Measurements from ENCODE around the gene CDC14B. TPM values are rescaled to one million over a fixed set of nuclear protein-coding genes. Genes with fewer than 3 reads are reported as not detected.

The CDC14B gene
- polyA plus RNA-seq, 1 donor: 18.7 TPM

DNA sequence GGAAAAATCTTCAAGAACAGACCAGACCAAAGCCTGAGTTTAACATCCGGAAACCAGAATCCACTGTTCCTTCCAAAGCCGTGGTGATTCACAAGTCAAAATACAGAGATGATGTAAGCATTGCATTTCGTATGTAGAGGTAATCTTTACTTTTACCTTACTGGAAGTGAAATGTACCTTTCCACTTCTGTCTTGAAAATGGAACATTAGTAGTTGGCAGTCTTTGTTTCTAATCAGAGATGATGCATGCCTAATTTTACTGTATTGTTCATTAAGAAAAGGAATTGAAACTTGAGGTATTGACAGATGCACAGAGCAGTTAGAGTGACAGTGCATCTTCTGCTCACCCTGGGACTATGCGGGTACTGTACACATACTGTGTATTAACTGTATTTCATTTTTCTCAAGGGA, 135.1 kb downstream of the CDC14B start:
- H3K36me3 ChIP-seq (ENCODE audit: control insufficient read depth, insufficient read depth, low read length): peaks cover 16% of the 10 kb centered on the region
- no peaks in the 10 kb centered on the region for H3K27me3 ChIP-seq (ENCODE audit: control insufficient read depth, insufficient read depth, low read length)
- H3K9me3 ChIP-seq (ENCODE audit: control insufficient read depth, low read depth, low read length): no peaks in the 10 kb centered on the region
- H3K4me1 ChIP-seq (ENCODE audit: control insufficient read depth, insufficient read depth, low read length): no peaks in the 10 kb centered on the region
- H3K4me3 ChIP-seq (ENCODE audit: low read length): no peak overlapping the region
- WGBS (ENCODE audit: insufficient coverage, low lambda C conversion rate): no CpG with 5 or more reads among the region's 4 CpGs
- H3K27ac ChIP-seq (ENCODE audit: low read length): no peak overlapping the region
- no peak for DNase-seq

DNA sequence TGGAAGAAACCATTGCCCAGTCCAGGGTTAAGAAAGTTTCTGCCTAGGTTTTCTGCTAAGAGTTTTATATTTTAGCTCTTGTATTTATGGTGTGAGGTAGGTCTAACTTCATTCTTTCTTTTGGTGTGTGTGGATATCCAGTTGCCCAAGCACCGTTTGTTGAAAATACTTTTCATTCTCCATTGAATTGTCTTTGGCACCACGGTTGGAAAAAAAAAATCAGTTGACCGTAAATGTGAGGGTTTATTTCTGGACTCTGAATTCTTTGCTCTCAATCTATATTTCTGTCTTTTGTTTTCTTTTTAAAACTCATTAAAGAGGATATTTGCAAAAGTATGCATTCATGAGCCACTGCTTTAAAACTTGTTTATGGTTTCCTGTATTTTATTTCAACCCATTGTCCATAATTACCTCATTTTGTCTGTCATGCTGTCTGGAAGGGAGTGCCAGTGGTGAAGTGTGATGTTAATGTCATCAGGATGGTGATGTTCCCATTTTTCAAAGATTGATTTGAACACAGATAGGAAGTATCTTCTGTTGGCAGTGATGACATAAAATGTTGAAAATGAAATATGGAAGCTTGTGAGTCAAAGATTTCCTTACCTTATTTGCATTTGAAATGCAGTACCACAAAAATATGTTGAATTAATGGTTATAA, 135.8 kb downstream of the CDC14B start:
- H3K27me3 ChIP-seq (ENCODE audit: control insufficient read depth, insufficient read depth, low read length): no peaks in the 10 kb centered on the region
- H3K9me3 ChIP-seq (ENCODE audit: control insufficient read depth, low read depth, low read length): no peaks in the 10 kb centered on the region
- H3K36me3 ChIP-seq (ENCODE audit: control insufficient read depth, insufficient read depth, low read length): peaks cover 10% of the 10 kb centered on the region
- H3K4me1 ChIP-seq (ENCODE audit: control insufficient read depth, insufficient read depth, low read length): no peaks in the 10 kb centered on the region
- 72% methylated on average over 2 of the region's 3 CpGs for WGBS (ENCODE audit: insufficient coverage, low lambda C conversion rate)
- no peak overlapping the region for H3K27ac ChIP-seq (ENCODE audit: low read length)
- no peak overlapping the region for H3K4me3 ChIP-seq (ENCODE audit: low read length)
- DNase-seq: no peak

DNA sequence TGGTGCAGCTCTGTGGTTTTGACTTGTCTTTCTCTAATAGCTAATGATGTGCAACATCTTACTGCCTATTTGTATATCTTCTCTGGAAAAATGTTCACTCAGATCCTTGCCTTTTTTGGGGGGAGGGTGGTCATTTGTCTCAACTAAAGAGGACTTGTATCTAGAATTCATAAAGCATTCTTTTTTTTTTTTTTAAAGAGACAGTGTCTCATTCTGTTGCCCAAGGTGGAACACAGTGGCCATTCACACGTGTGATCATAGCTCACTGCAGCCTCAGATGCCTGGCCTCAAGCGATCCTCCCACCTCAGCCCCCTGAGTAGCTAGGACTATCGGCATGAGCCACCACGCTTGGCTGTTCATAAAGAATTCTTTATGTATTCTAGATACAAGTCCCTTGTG, 136.4 kb downstream of the CDC14B start:
- Histone ChIP-seq H3K4me1 (ENCODE audit: control insufficient read depth, insufficient read depth, low read length) (no peaks in the 10 kb centered on the region), H3K27ac (ENCODE audit: low read length) (no peak overlapping the region), H3K4me3 (ENCODE audit: low read length) (no peak overlapping the region), H3K9me3 (ENCODE audit: control insufficient read depth, low read depth, low read length) (no peaks in the 10 kb centered on the region), H3K36me3 (ENCODE audit: control insufficient read depth, insufficient read depth, low read length) (peaks cover 4% of the 10 kb centered on the region), H3K27me3 (ENCODE audit: control insufficient read depth, insufficient read depth, low read length) (no peaks in the 10 kb centered on the region)
- WGBS (ENCODE audit: insufficient coverage, low lambda C conversion rate): no CpG with 5 or more reads among the region's 4 CpGs
- no peak for DNase-seq

DNA sequence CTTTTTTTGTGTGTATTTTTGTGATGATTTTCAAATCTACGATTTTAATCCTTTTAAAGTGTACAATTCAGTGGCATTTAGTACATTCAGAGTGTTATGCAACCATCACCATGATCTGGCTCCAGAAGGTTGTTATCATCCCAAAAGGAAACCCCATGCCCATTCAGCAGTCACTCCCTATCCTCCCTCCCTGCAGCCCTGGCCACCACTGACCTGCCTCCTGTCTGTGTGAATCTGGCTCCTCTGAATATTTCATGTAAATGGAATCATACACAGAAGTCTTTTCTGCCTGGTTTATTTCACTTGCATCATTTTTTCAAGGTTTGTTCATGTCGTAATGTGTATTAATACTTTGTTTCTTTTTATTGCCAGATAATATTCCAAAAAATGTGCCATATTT, 137.2 kb downstream of the CDC14B start:
- no peak overlapping the region for H3K4me3 ChIP-seq (ENCODE audit: low read length)
- H3K9me3 ChIP-seq (ENCODE audit: control insufficient read depth, low read depth, low read length): no peaks in the 10 kb centered on the region
- no peaks in the 10 kb centered on the region for H3K4me1 ChIP-seq (ENCODE audit: control insufficient read depth, insufficient read depth, low read length)
- no peak overlapping the region for H3K27ac ChIP-seq (ENCODE audit: low read length)
- H3K27me3 ChIP-seq (ENCODE audit: control insufficient read depth, insufficient read depth, low read length): no peaks in the 10 kb centered on the region
- H3K36me3 ChIP-seq (ENCODE audit: control insufficient read depth, insufficient read depth, low read length): no peaks in the 10 kb centered on the region
- 92% methylated on average over 2 of the region's 2 CpGs for WGBS (ENCODE audit: insufficient coverage, low lambda C conversion rate)
- no peak for DNase-seq

DNA sequence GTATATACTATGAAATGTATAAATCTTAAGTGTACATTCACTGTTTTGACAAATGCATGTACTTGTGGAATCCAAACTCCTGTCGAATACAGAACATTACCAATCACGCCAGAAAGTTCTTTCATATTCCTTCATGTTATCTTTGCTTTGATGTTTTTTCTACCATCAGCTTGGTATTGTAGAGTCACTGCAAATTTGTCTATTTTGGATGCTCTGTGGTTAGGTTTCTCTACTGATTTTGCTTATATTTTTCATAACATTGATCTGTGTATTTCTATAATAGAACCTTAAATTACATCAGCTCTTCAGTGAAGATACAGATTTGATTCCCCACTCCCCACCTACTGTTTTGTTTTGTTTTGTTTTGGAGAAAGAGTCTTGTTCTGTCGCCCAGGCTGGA, 138.9 kb downstream of the CDC14B start:
- 100% methylated on average over 1 of the region's 3 CpGs for WGBS (ENCODE audit: insufficient coverage, low lambda C conversion rate)
- H3K4me1 ChIP-seq (ENCODE audit: control insufficient read depth, insufficient read depth, low read length): no peaks in the 10 kb centered on the region

DNA sequence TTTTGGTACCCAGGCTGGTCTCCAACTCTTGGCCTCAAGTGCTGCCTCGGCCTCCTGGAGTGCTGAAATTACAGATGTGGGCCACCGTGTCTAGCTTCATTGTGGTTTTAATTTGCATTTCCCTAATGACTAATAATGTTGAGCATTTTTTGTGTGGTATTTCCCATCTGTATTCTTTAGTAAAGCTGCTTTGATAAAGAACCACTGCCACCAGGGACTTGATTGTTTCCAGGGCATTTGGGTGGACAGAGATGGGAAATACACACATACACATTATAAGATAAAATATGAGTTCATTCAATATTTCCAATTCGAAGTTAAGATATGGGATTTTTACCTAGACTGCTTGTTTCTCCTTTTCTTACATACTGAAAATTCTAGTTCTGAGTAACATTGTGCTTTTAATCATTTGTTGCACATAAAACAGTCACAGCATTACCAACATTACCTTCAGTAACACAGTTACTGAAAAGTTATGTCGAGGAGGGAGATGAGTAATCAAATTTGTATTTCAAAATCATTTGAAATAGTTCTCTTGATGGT, 140.7 kb downstream of the CDC14B start:
- WGBS (ENCODE audit: insufficient coverage, low lambda C conversion rate): 100% methylated on average over 1 of the region's 4 CpGs
- no peak for DNase-seq

More for the DNA sequence above, 138.9 kb downstream of the CDC14B start:
- Histone ChIP-seq H3K36me3 (ENCODE audit: control insufficient read depth, insufficient read depth, low read length) (no peaks in the 10 kb centered on the region), H3K27me3 (ENCODE audit: control insufficient read depth, insufficient read depth, low read length) (no peaks in the 10 kb centered on the region), H3K4me3 (ENCODE audit: low read length) (no peak overlapping the region), H3K9me3 (ENCODE audit: control insufficient read depth, low read depth, low read length) (no peaks in the 10 kb centered on the region), H3K27ac (ENCODE audit: low read length) (no peak overlapping the region)
- no peak for DNase-seq

DNA sequence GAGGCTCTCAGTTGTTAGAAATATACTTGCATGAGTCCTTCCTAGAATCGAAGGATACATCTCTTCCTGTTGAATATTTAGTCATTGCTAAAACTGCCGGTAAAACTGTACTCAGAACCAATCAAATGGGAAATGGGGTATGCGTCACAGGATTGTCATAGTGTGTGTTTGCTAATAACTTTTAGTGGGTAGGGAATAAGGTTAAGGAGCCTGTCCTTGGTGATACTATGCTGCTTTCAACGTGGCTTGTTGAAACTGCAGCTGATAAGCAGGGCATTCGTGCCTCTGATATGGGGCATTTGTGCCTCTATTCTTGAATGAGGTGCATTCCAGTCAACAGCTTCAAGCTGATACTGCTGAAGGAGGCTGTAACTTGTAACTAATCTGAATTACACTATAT, 143.1 kb downstream of the CDC14B start:
- Histone ChIP-seq H3K36me3 (ENCODE audit: control insufficient read depth, insufficient read depth, low read length) (peaks cover 10% of the 10 kb centered on the region), H3K9me3 (ENCODE audit: control insufficient read depth, low read depth, low read length) (no peaks in the 10 kb centered on the region), H3K27ac (ENCODE audit: low read length) (no peak overlapping the region), H3K4me3 (ENCODE audit: low read length) (no peak overlapping the region), H3K27me3 (ENCODE audit: control insufficient read depth, insufficient read depth, low read length) (no peaks in the 10 kb centered on the region), H3K4me1 (ENCODE audit: control insufficient read depth, insufficient read depth, low read length) (no peaks in the 10 kb centered on the region)
- no CpG with 5 or more reads among the region's 5 CpGs for WGBS (ENCODE audit: insufficient coverage, low lambda C conversion rate)
- DNase-seq: no peak

More for the DNA sequence above, 140.7 kb downstream of the CDC14B start:
- Histone ChIP-seq H3K9me3 (ENCODE audit: control insufficient read depth, low read depth, low read length) (no peaks in the 10 kb centered on the region), H3K27ac (ENCODE audit: low read length) (no peak overlapping the region), H3K36me3 (ENCODE audit: control insufficient read depth, insufficient read depth, low read length) (no peaks in the 10 kb centered on the region), H3K27me3 (ENCODE audit: control insufficient read depth, insufficient read depth, low read length) (no peaks in the 10 kb centered on the region), H3K4me1 (ENCODE audit: control insufficient read depth, insufficient read depth, low read length) (no peaks in the 10 kb centered on the region), H3K4me3 (ENCODE audit: low read length) (no peak overlapping the region)

DNA sequence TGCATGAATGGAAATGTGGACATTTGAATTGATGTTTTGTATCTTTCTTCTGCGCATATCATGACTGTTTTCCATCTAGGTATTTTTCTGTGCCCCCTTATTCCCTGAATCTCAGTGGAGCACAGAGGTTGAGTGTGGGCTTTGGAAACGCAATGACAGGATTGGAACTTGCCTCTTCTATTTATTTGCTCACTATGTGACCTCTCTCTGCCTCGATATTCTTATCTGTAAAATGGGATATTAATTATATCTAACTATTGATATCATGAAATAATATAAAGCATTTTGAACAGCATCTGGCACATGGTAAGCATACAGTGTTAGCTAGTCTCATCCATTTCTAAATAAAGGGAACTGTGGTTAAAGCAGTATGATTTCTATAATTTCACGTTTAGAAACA, 143.6 kb downstream of the CDC14B start:
- Histone ChIP-seq H3K36me3 (ENCODE audit: control insufficient read depth, insufficient read depth, low read length) (peaks cover 10% of the 10 kb centered on the region), H3K9me3 (ENCODE audit: control insufficient read depth, low read depth, low read length) (no peaks in the 10 kb centered on the region), H3K4me1 (ENCODE audit: control insufficient read depth, insufficient read depth, low read length) (no peaks in the 10 kb centered on the region), H3K27ac (ENCODE audit: low read length) (no peak overlapping the region), H3K4me3 (ENCODE audit: low read length) (no peak overlapping the region), H3K27me3 (ENCODE audit: control insufficient read depth, insufficient read depth, low read length) (no peaks in the 10 kb centered on the region)
- no peak for DNase-seq
- 100% methylated on average over 2 of the region's 4 CpGs for WGBS (ENCODE audit: insufficient coverage, low lambda C conversion rate)

DNA sequence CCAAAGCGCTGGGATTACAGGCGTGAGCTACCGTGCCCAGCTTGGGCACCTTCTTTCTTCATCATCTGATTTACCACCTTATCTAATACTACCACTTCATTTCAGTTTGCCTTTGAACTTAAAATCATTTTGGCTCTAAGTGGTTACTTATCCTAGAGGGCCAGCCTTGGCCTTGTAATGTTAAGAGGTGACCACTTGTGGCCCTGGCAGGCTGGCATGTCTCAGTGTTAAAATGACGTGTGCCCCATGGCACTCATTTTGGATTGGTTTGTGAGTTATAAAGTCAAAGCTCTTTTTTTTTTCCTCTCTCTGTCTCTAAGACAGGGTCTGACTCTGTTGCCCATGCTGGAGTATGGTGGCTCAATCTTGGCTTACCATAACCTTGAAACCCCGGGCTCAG, 151.9 kb downstream of the CDC14B start:
- no peak overlapping the region for H3K27ac ChIP-seq (ENCODE audit: low read length)
- H3K36me3 ChIP-seq (ENCODE audit: control insufficient read depth, insufficient read depth, low read length): peaks cover 8% of the 10 kb centered on the region
- DNase-seq: no peak
- no peaks in the 10 kb centered on the region for H3K27me3 ChIP-seq (ENCODE audit: control insufficient read depth, insufficient read depth, low read length)
- H3K4me3 ChIP-seq (ENCODE audit: low read length): no peak overlapping the region
- no peaks in the 10 kb centered on the region for H3K4me1 ChIP-seq (ENCODE audit: control insufficient read depth, insufficient read depth, low read length)
- WGBS (ENCODE audit: insufficient coverage, low lambda C conversion rate): no CpG with 5 or more reads among the region's 5 CpGs
- H3K9me3 ChIP-seq (ENCODE audit: control insufficient read depth, low read depth, low read length): no peaks in the 10 kb centered on the region

DNA sequence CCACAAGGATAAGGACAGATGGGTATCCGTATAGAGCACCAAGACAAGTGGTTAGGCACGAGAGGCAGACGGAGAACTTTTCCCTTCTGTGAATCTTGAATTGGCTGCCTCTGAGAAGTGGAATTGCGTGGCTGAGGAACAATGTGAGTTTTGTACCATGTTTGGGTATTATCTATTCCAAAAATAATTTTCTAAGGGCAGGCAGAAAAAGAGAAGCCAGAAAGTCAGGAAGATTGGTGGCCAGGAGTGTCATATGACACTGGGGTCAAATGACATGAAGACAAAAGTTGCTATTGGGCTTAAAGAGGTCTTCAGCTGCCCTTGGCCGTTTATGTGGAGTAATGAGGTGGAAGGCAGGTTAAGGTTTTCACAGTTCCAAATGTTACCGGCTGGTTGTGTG, 155.2 kb downstream of the CDC14B start:
- Histone ChIP-seq H3K4me1 (ENCODE audit: control insufficient read depth, insufficient read depth, low read length) (no peaks in the 10 kb centered on the region), H3K4me3 (ENCODE audit: low read length) (no peak overlapping the region), H3K27ac (ENCODE audit: low read length) (no peak overlapping the region), H3K9me3 (ENCODE audit: control insufficient read depth, low read depth, low read length) (no peaks in the 10 kb centered on the region), H3K36me3 (ENCODE audit: control insufficient read depth, insufficient read depth, low read length) (peaks cover 2% of the 10 kb centered on the region), H3K27me3 (ENCODE audit: control insufficient read depth, insufficient read depth, low read length) (no peaks in the 10 kb centered on the region)
- WGBS (ENCODE audit: insufficient coverage, low lambda C conversion rate): no CpG with 5 or more reads among the region's 6 CpGs
- no peak for DNase-seq

DNA sequence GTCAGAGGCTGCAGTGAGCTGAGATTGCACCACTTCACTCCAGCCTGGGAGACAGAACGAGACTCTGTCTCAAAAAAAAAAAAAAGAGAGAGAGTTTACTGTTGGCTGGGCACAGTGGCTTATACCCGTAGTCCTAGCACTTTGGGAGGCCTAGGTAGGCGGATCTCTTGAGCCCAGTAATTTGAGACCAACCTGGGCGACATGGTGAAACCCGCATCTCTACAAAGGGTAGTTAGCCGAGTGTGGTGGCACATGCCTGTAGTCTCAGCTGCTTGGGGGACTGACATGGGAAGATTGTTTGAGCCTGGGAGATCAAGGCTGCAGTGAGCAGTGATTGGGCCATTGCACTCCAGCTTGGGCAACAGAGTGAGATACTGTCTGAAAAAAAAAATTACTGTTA, 157.1 kb downstream of the CDC14B start:
- no peak for DNase-seq
- no peaks in the 10 kb centered on the region for H3K4me1 ChIP-seq (ENCODE audit: control insufficient read depth, insufficient read depth, low read length)
- H3K36me3 ChIP-seq (ENCODE audit: control insufficient read depth, insufficient read depth, low read length): no peaks in the 10 kb centered on the region
- no peak overlapping the region for H3K27ac ChIP-seq (ENCODE audit: low read length)
- 80% methylated on average over 1 of the region's 6 CpGs for WGBS (ENCODE audit: insufficient coverage, low lambda C conversion rate)
- H3K27me3 ChIP-seq (ENCODE audit: control insufficient read depth, insufficient read depth, low read length): no peaks in the 10 kb centered on the region
- no peaks in the 10 kb centered on the region for H3K9me3 ChIP-seq (ENCODE audit: control insufficient read depth, low read depth, low read length)
- H3K4me3 ChIP-seq (ENCODE audit: low read length): no peak overlapping the region
